GM19025 (cell line): ENCODE measurements around the gene MAN2B2.

Experiments used
- ATAC-seq: cut with Tn5 transposase; IDR thresholded peaks from one replicate; pipeline ENCODE4 v1.9.1; 2021; ENCODE audit warnings: mild to moderate bottlenecking, low read depth, moderate library complexity; ENCODE audit not compliant: unreplicated experiment

MAN2B2 gene

GRCh38 chr4:6565691-6566390, 9.1 kb upstream of the MAN2B2 start:
- ATAC-seq: no peak

- ATAC-seq: no peak
Observed at GRCh38 chr4:6566391-6567190, 8.4 kb upstream of the MAN2B2 start.

- no peak for ATAC-seq
Observed at GRCh38 chr4:6567218-6567617, 7.8 kb upstream of the MAN2B2 start.

GRCh38 chr4:6568148-6568547, 6.8 kb upstream of the MAN2B2 start:
- ATAC-seq: no peak

- ATAC-seq: no peak
Observed at GRCh38 chr4:6568689-6569332, 6.2 kb upstream of the MAN2B2 start.

GRCh38 chr4:6571608-6572007, 3.4 kb upstream of the MAN2B2 start:
- ATAC-seq: no peak

GRCh38 chr4:6573551-6573950, 1.4 kb upstream of the MAN2B2 start:
- no peak for ATAC-seq

GRCh38 chr4:6573986-6574746, 823 bp upstream of the MAN2B2 start:
- ATAC-seq: no peak

- ATAC-seq: no peak
Observed at GRCh38 chr4:6575503-6576240, 683 bp downstream of the MAN2B2 start.

GRCh38 chr4:6576512-6576911, 1.5 kb downstream of the MAN2B2 start:
- ATAC-seq: no peak

- ATAC-seq: no peak
Observed at GRCh38 chr4:6576932-6577331, 1.9 kb downstream of the MAN2B2 start.

GRCh38 chr4:6577409-6577808, 2.4 kb downstream of the MAN2B2 start:
- ATAC-seq: no peak

GRCh38 chr4:6578221-6578620, 3.2 kb downstream of the MAN2B2 start:
- ATAC-seq: no peak

- ATAC-seq: no peak
Observed at GRCh38 chr4:6580353-6580752, 5.4 kb downstream of the MAN2B2 start.

- ATAC-seq: no peak
Observed at GRCh38 chr4:6581566-6582121, 6.7 kb downstream of the MAN2B2 start.

GRCh38 chr4:6582889-6583490, 8.0 kb downstream of the MAN2B2 start:
- ATAC-seq: no peak

- ATAC-seq: no peak
Observed at GRCh38 chr4:6584865-6585264, 9.9 kb downstream of the MAN2B2 start.

GRCh38 chr4:6586715-6587325, 11.8 kb downstream of the MAN2B2 start:
- no peak for ATAC-seq

- no peak for ATAC-seq
Observed at GRCh38 chr4:6589444-6589843, 14.5 kb downstream of the MAN2B2 start.
